DND-41 (cell line): ENCODE data around the gene PTGES3L.
"Not testable (repeated sequence)": the region's sequence is repeated elsewhere in the genome, so short reads cannot be mapped to it uniquely, and the experiment has no call there.

Experiments
- ATAC-seq: fragments of 200-7000 bp; cut with Tn5 transposase; 3 replicates; pipeline ENCODE4 v1.9.1; 2021; ENCODE audit warnings: low read depth; ENCODE audit not compliant: insufficient read depth
- DNase-seq: peaks from one replicate; pipeline ENCODE4 v3.0.0-alpha.2; 2020
- H2AFZ ChIP-seq: 2 replicates; pipeline ENCODE4 v1.6.0; 2012; ENCODE audit warnings: low read depth, low read length
- H3K27ac ChIP-seq: 2 replicates; pipeline ENCODE4 v1.5.1; 2012; ENCODE audit warnings: low read length, inconsistent platforms
- H3K27me3 ChIP-seq: fragments of 200-600 bp; sonication (generic); 2 replicates; pipeline ENCODE4 v1.6.0; 2012; ENCODE audit warnings: low read length, mild to moderate bottlenecking, inconsistent platforms; ENCODE audit not compliant: insufficient read depth, poor library complexity
- H3K36me3 ChIP-seq: 2 replicates; pipeline ENCODE4 v1.5.1; 2012; ENCODE audit warnings: low read length, inconsistent platforms; ENCODE audit not compliant: insufficient read depth
- H3K4me1 ChIP-seq: 2 replicates; pipeline ENCODE4 v1.5.1; 2012; ENCODE audit warnings: mild to moderate bottlenecking, low read length; ENCODE audit not compliant: insufficient read depth
- H3K4me2 ChIP-seq: 2 replicates; pipeline ENCODE4 v1.6.0; 2012; ENCODE audit warnings: mild to moderate bottlenecking, moderate library complexity, low read length, inconsistent platforms; ENCODE audit not compliant: insufficient read depth
- H3K4me3 ChIP-seq, 2 experiments: fragments of 200-600 bp in 1 of 2; shearing (Covaris generic) in 1 of 2; 2 replicates each; pipeline ENCODE4 v1.5.1; 2012 to 2016; ENCODE audit warnings: inconsistent platforms in 2 of 2, low read length in 2 of 2, mild to moderate bottlenecking in 2 of 2, low read depth in 1 of 2, moderate library complexity in 1 of 2
- H3K79me2 ChIP-seq: 2 replicates; pipeline ENCODE4 v1.6.0; 2012; ENCODE audit warnings: low read length, inconsistent platforms; ENCODE audit not compliant: insufficient read depth
- H3K9ac ChIP-seq: 2 replicates; pipeline ENCODE4 v1.6.0; 2012; ENCODE audit warnings: low read depth, mild to moderate bottlenecking, inconsistent platforms, low read length, moderate library complexity
- H3K9me3 ChIP-seq: 2 replicates; pipeline ENCODE4 v1.5.1; 2012; ENCODE audit warnings: low read length, moderate library complexity, mild to moderate bottlenecking, inconsistent platforms; ENCODE audit not compliant: insufficient read depth, severe bottlenecking
- H4K20me1 ChIP-seq: 2 replicates; pipeline ENCODE4 v1.6.0; 2012; ENCODE audit warnings: low read length; ENCODE audit not compliant: insufficient read depth
- EZH2 ChIP-seq: IDR thresholded peaks from 3 replicates; pipeline ENCODE4 v1.6.1; 2012; ENCODE audit warnings: borderline replicate concordance, low read depth, mild to moderate bottlenecking, moderate library complexity, low read length, inconsistent platforms; ENCODE audit not compliant: severe bottlenecking
- TF ChIP-seq, protein P1 (sequence below): IDR thresholded peaks from 2 replicates; pipeline ENCODE4 v1.5.1; 2012; ENCODE audit warnings: borderline replicate concordance, low read length, moderate library complexity, mild to moderate bottlenecking; ENCODE audit not compliant: poor library complexity, severe bottlenecking; ENCODE audit errors: extremely low read depth

The PTGES3L gene

DNA sequence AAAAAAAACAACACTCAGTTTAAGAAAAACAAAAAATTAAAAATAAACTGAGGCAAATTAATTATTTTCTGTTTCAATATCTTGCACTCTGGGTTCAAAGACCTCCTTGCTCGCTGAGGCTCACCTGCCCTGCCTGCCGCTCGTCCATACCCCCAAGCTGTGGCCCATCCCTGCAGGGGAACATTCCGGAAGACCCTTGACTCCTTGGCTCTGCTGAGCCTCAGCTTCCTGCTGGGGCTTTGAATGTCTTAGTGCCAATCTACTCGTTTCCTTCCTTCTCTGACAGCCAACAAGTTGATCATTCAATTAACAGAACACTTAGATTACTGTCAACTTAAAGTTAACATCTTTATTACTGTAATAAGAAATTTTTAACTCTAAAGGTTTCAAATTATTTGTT is 55.0 kb downstream of the PTGES3L start:
- no peaks in the 10 kb centered on the region for H3K4me1 ChIP-seq
- ATAC-seq (no peak), DNase-seq (no peak)
- TF ChIP-seq EZH2 = no peak
- TF ChIP-seq, protein P1, sequence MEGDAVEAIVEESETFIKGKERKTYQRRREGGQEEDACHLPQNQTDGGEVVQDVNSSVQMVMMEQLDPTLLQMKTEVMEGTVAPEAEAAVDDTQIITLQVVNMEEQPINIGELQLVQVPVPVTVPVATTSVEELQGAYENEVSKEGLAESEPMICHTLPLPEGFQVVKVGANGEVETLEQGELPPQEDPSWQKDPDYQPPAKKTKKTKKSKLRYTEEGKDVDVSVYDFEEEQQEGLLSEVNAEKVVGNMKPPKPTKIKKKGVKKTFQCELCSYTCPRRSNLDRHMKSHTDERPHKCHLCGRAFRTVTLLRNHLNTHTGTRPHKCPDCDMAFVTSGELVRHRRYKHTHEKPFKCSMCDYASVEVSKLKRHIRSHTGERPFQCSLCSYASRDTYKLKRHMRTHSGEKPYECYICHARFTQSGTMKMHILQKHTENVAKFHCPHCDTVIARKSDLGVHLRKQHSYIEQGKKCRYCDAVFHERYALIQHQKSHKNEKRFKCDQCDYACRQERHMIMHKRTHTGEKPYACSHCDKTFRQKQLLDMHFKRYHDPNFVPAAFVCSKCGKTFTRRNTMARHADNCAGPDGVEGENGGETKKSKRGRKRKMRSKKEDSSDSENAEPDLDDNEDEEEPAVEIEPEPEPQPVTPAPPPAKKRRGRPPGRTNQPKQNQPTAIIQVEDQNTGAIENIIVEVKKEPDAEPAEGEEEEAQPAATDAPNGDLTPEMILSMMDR = no peak
- H3K27ac ChIP-seq = no peak overlapping the region
- no peaks in the 10 kb centered on the region for H3K36me3 ChIP-seq
- H4K20me1 ChIP-seq = no peaks in the 10 kb centered on the region
- H3K9me3 ChIP-seq = no peaks in the 10 kb centered on the region
- H3K9ac ChIP-seq = no peak overlapping the region
- no peak overlapping the region for H3K4me2 ChIP-seq
- peaks cover 6% of the 10 kb centered on the region for H3K27me3 ChIP-seq
- no peak overlapping the region for H2AFZ ChIP-seq
- H3K4me3 ChIP-seq = no peak overlapping the region
- H3K79me2 ChIP-seq = no peaks in the 10 kb centered on the region

DNA sequence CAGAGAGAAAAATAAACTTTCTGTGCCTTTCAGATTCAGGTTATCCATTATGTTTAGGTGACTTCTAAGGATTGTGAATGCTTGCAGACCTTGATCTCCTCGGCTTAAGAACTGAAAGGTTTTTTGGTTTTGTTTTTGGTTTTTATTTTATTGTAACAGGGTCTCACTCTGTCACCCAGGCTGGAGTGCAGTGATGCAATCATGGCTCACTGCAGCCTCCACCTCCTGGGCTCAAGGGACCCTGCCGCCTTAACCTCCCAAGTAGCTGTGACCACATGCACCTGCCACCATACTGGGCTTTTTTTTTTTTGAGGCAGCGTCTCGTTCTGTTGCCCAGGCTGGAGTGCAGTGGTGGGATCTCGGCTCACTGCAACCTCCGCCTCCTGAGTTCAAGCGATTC is 56.4 kb downstream of the PTGES3L start:
- H3K4me3 ChIP-seq, H3K4me1 ChIP-seq, H3K9me3 ChIP-seq, H3K4me2 ChIP-seq, H3K79me2 ChIP-seq, H3K36me3 ChIP-seq, DNase-seq, ATAC-seq, H3K9ac ChIP-seq, H4K20me1 ChIP-seq, H3K27ac ChIP-seq, H2AFZ ChIP-seq, H3K27me3 ChIP-seq: not testable (repeated sequence)

- no peaks in the 10 kb centered on the region for H3K4me1 ChIP-seq
- no peak for TF ChIP-seq EZH2
- TF ChIP-seq, protein P1 = no peak
- H3K79me2 ChIP-seq = no peaks in the 10 kb centered on the region
- H3K4me2 ChIP-seq = no peak overlapping the region
- H3K36me3 ChIP-seq = no peaks in the 10 kb centered on the region
- H2AFZ ChIP-seq = no peak overlapping the region
- no peak overlapping the region for H3K4me3 ChIP-seq
- H3K9me3 ChIP-seq = no peaks in the 10 kb centered on the region
- no peaks in the 10 kb centered on the region for H4K20me1 ChIP-seq
- peaks cover 6% of the 10 kb centered on the region for H3K27me3 ChIP-seq
- H3K27ac ChIP-seq = no peak overlapping the region
- no peak for DNase-seq
- ATAC-seq = no peak
- H3K9ac ChIP-seq = no peak overlapping the region
Observed at GRCh38 chr17:42922294-42922693, 57.6 kb downstream of the PTGES3L start.

DNA sequence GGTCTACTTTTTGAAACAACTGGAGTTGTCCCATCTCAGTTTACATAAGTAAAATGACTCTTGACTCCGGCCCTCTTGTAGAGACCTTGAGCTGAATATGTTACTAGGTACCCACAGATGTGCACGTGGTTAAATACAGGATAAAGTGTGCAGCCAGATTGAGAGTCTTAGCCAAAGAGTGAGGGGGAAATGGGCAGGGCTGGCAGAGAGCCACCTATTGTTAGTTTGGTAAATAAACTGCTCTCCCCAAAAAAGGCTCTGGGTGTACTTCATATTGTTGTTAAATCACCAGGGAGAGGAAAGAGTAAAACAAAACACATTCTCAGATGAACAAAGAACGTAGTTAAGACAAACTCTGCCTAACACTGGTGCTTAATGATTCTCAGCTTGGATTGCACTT is 59.0 kb downstream of the PTGES3L start:
- no peaks in the 10 kb centered on the region for H3K36me3 ChIP-seq
- peaks cover 6% of the 10 kb centered on the region for H3K27me3 ChIP-seq
- H3K27ac ChIP-seq = no peak overlapping the region
- H3K9ac ChIP-seq = no peak overlapping the region
- TF ChIP-seq, protein P1 = no peak
- H3K9me3 ChIP-seq = no peaks in the 10 kb centered on the region
- DNase-seq (no peak), ATAC-seq (no peak)
- no peaks in the 10 kb centered on the region for H3K79me2 ChIP-seq
- no peak overlapping the region for H3K4me3 ChIP-seq
- H4K20me1 ChIP-seq = no peaks in the 10 kb centered on the region
- no peak overlapping the region for H2AFZ ChIP-seq
- H3K4me1 ChIP-seq = no peaks in the 10 kb centered on the region
- H3K4me2 ChIP-seq = no peak overlapping the region
